GM23248 (cell line): ENCODE measurements around the gene ABHD17A. TPM values are rescaled to one million over a fixed set of nuclear protein-coding genes. Genes with fewer than 3 reads are reported as not detected.
"Not testable (repeated sequence)": the region's sequence is repeated elsewhere in the genome, so short reads cannot be mapped to it uniquely, and the experiment has no call there.

Experiments used
- DNase-seq: peaks from one replicate; pipeline ENCODE4 v3.0.0-alpha.2; 2015
- H2AFZ ChIP-seq: fragments of 200-600 bp; sonication (generic); 2 replicates; pipeline ENCODE4 v1.6.1; 2016; ENCODE audit warnings: antibody characterized with exemption
- H3F3A ChIP-seq: fragments of 200-600 bp; sonication (generic); 2 replicates; pipeline ENCODE4 v1.6.1; 2016; ENCODE audit warnings: mild to moderate bottlenecking, antibody characterized with exemption, mixed run types; ENCODE audit not compliant: insufficient read depth
- H3K27ac ChIP-seq: fragments of 200-600 bp; sonication (generic); 2 replicates; pipeline ENCODE4 v1.5.1; 2016; ENCODE audit warnings: mild to moderate bottlenecking
- H3K27me3 ChIP-seq: fragments of 200-600 bp; sonication (generic); replicated peaks from 2 replicates; pipeline ENCODE4 v1.6.1; 2016; ENCODE audit warnings: mild to moderate bottlenecking; ENCODE audit not compliant: insufficient read depth
- H3K36me3 ChIP-seq: fragments of 200-600 bp; sonication (generic); 2 replicates; pipeline ENCODE4 v1.6.1; 2016; ENCODE audit warnings: low read depth, mild to moderate bottlenecking
- H3K4me1 ChIP-seq: fragments of 200-600 bp; sonication (generic); 2 replicates; pipeline ENCODE4 v1.6.1; 2016; ENCODE audit warnings: mild to moderate bottlenecking; ENCODE audit not compliant: insufficient read depth
- H3K4me2 ChIP-seq: fragments of 200-600 bp; sonication (generic); one replicate; pipeline ENCODE4 v1.6.1; 2016; ENCODE audit warnings: mild to moderate bottlenecking; ENCODE audit not compliant: unreplicated experiment
- H3K4me3 ChIP-seq: fragments of 200-600 bp; sonication (generic); 2 replicates; pipeline ENCODE4 v1.5.1; 2016; ENCODE audit warnings: mild to moderate bottlenecking
- H3K79me2 ChIP-seq: fragments of 200-600 bp; sonication (generic); 2 replicates; pipeline ENCODE4 v1.6.1; 2016; ENCODE audit warnings: mild to moderate bottlenecking; ENCODE audit not compliant: insufficient read depth
- H3K9ac ChIP-seq: fragments of 200-600 bp; sonication (generic); 2 replicates; pipeline ENCODE4 v1.6.1; 2016; ENCODE audit warnings: mild to moderate bottlenecking
- H3K9me2 ChIP-seq: fragments of 200-600 bp; sonication (generic); 2 replicates; pipeline ENCODE4 v1.6.1; 2016; ENCODE audit warnings: mixed run types, mild to moderate bottlenecking, moderate library complexity; ENCODE audit not compliant: insufficient read depth
- H3K9me3 ChIP-seq: fragments of 200-600 bp; sonication (generic); one replicate; pipeline ENCODE4 v1.6.1; 2017; ENCODE audit warnings: low read depth
- H4K20me1 ChIP-seq: fragments of 200-600 bp; sonication (generic); 2 replicates; pipeline ENCODE4 v1.6.0; 2016; ENCODE audit not compliant: insufficient read depth
- EZH2 ChIP-seq: fragments of 200-600 bp; sonication (generic); IDR thresholded peaks from 2 replicates; pipeline ENCODE4 v1.6.1; 2018; ENCODE audit warnings: antibody characterized with exemption, mild to moderate bottlenecking; ENCODE audit not compliant: insufficient read depth, poor library complexity, severe bottlenecking
- EZH2phosphoT487 ChIP-seq: fragments of 200-600 bp; sonication (generic); IDR thresholded peaks from 2 replicates; pipeline ENCODE4 v1.6.1; 2018; ENCODE audit warnings: antibody characterized with exemption, moderate library complexity, mild to moderate bottlenecking, low read depth; ENCODE audit not compliant: insufficient read depth
- WGBS, 2 experiments: methylation state at CpG; one replicate each; pipeline ENCODE4 v1.1.6; 2015 to 2017; ENCODE audit warnings: low lambda C conversion rate in 2 of 2, low coverage in 1 of 2; ENCODE audit errors: missing lambda C conversion rate in 2 of 2; 5-methylcytosine and 5-hydroxymethylcytosine counted together
- in situ Hi-C: fragments of 300-500 bp; cut with MboI; formaldehyde crosslinking; loops from 2 replicates; pipeline ENCODE4 v1.15.0; 2020
- polyA plus RNA-seq: library from polyadenylated mRNA; unstranded; fragments of >200 nt; fragmentation: Nextera tagmentation; extraction: Ambion mirVana; gene quantifications from 2 replicates; pipeline ENCODE4 v1.2.1, GENCODE V29; 2016
- total RNA-seq: library from RNA; depleted of rRNA; stranded (reverse); fragments of >200 nt; shearing (Covaris generic); gene quantifications from 2 replicates; pipeline ENCODE4 v1.2.3, GENCODE V29; 2014

Gene ABHD17A
- total and polyA plus RNA-seq, 2 experiments from 2014 or later = 37.6 to 157 TPM

- 1% methylated on average over 62 to 78 of the region's 87 CpGs for WGBS, 2 experiments
- in situ Hi-C loops = no loop called here
These were observed 9.4 kb downstream of the ABHD17A start for GRCh38 chr19:1875646-1876495.

GRCh38 chr19:1875265-1875645, 10.0 kb downstream of the ABHD17A start:
- 6 to 8% methylated on average over 11 of the region's 11 CpGs for WGBS, 2 experiments
- Histone ChIP-seq H3K9ac (peak overlapping the region; percentile 96), H3K79me2 (peaks cover 60% of the 10 kb centered on the region), H2AFZ (peak overlapping the region; percentile 31; the same call in 1 of the 2 replicates), H3K4me1 (peaks cover 18% of the 10 kb centered on the region), H3K4me3 (peak overlapping the region; percentile 91), H3F3A (peaks cover 17% of the 10 kb centered on the region), H3K27ac (peak overlapping the region; percentile 96), H3K4me2 (peak overlapping the region; percentile 97)
- H3K36me3 ChIP-seq, H4K20me1 ChIP-seq, H3K9me3 ChIP-seq, DNase-seq, H3K27me3 ChIP-seq, in situ Hi-C loops, H3K9me2 ChIP-seq: not testable (repeated sequence)

More at GRCh38 chr19:1875646-1876495, 9.4 kb downstream of the ABHD17A start:
- H3K4me1 ChIP-seq = peaks cover 18% of the 10 kb centered on the region
- no peaks in the 10 kb centered on the region for H4K20me1 ChIP-seq
- H3K9ac ChIP-seq = peak overlapping the region; percentile 96
- no peaks in the 10 kb centered on the region for H3K9me2 ChIP-seq
- peaks cover 60% of the 10 kb centered on the region for H3K79me2 ChIP-seq
- peak overlapping the region; percentile 97 for H3K4me2 ChIP-seq
- no peaks in the 10 kb centered on the region for H3K36me3 ChIP-seq
- peak overlapping the region; percentile 91 for H3K4me3 ChIP-seq
- TF ChIP-seq EZH2phosphoT487 (no peak), EZH2 (no peak)
- H2AFZ ChIP-seq = peak overlapping the region; percentile 61
- H3K27me3 ChIP-seq = no peaks in the 10 kb centered on the region
- H3K9me3 ChIP-seq = no peaks in the 10 kb centered on the region
- H3K27ac ChIP-seq = peak overlapping the region; percentile 96
- peak; percentile 98 for DNase-seq
- H3F3A ChIP-seq = peaks cover 17% of the 10 kb centered on the region

GRCh38 chr19:1874554-1875185, 10.6 kb downstream of the ABHD17A start:
- Histone ChIP-seq H3F3A (peaks cover 17% of the 10 kb centered on the region), H4K20me1 (no peaks in the 10 kb centered on the region), H3K27me3 (no peaks in the 10 kb centered on the region), H3K4me1 (peaks cover 18% of the 10 kb centered on the region), H3K4me3 (peak overlapping the region; percentile 91), H3K36me3 (no peaks in the 10 kb centered on the region), H3K9me3 (no peaks in the 10 kb centered on the region), H3K27ac (peak overlapping the region; percentile 96), H3K9ac (peak overlapping the region; percentile 96), H3K9me2 (no peaks in the 10 kb centered on the region), H3K79me2 (peaks cover 62% of the 10 kb centered on the region), H3K4me2 (peak overlapping the region; percentile 97), H2AFZ (peak overlapping the region; percentile 31; the same call in 1 of the 2 replicates)
- 8% methylated on average over 16 of the region's 16 CpGs for WGBS, 2 experiments
- TF ChIP-seq EZH2phosphoT487 = no peak
- no peak for TF ChIP-seq EZH2
- DNase-seq = peak; percentile 62
- in situ Hi-C loops = no loop called here

GRCh38 chr19:1873524-1874473, 11.5 kb downstream of the ABHD17A start:
- Histone ChIP-seq H3K27me3 (no peaks in the 10 kb centered on the region), H3K9me3 (no peaks in the 10 kb centered on the region), H3K36me3 (no peaks in the 10 kb centered on the region), H4K20me1 (no peaks in the 10 kb centered on the region), H3K9me2 (no peaks in the 10 kb centered on the region), H3K79me2 (peaks cover 68% of the 10 kb centered on the region), H3K27ac (peak overlapping the region; percentile 96), H3K4me1 (peaks cover 18% of the 10 kb centered on the region), H2AFZ (peak overlapping the region; percentile 31; the same call in 1 of the 2 replicates), H3K4me3 (peak overlapping the region; percentile 91), H3K9ac (peak overlapping the region; percentile 96), H3K4me2 (peak overlapping the region; percentile 97), H3F3A (peaks cover 17% of the 10 kb centered on the region)
- no peak for TF ChIP-seq EZH2
- TF ChIP-seq EZH2phosphoT487 = no peak
- no peak for DNase-seq
- 67 to 68% methylated on average over 29 of the region's 29 CpGs for WGBS, 2 experiments
- in situ Hi-C loops = no loop called here
